Panc1 (cell line): Measurements from ENCODE around the gene PBXIP1. TPM values are rescaled to one million over a fixed set of nuclear protein-coding genes. Genes with fewer than 3 reads are reported as not detected.
A peak's percentile ranks its signal among the peaks of the same experiment; 100 is the strongest.

Experiments
- ATAC-seq: fragments of 200-7000 bp; cut with Tn5 transposase; 2 replicates; pipeline ENCODE4 v1.9.1; 2020; ENCODE audit warnings: mild to moderate bottlenecking, moderate library complexity
- BruUV-seq: library from RNA; stranded (reverse); fragments of 400-500 nt; replicated peaks from 2 replicates; lab custom pipeline; 2021; lab: Mats Ljungman, UMichigan
- CTCF ChIA-PET: fragments of 300-600 bp; sonication (Branson Sonifier 250); formaldehyde crosslinking; loops from one replicate; lab custom pipeline; 2022; ENCODE audit warnings: antibody characterized with exemption; lab: Charles Lee
- POLR2A ChIA-PET: fragments of 300-600 bp; sonication (Branson Sonifier 250); formaldehyde crosslinking; loops from one replicate; lab custom pipeline; 2022; ENCODE audit warnings: antibody characterized with exemption; lab: Charles Lee
- DNase-seq: peaks from one replicate; pipeline ENCODE4 v3.0.0-alpha.2; 2010; ENCODE audit warnings: low read depth, low spot score
- H3K27ac ChIP-seq: 2 replicates; pipeline ENCODE4 v1.5.1; 2011; ENCODE audit warnings: mild to moderate bottlenecking, low read length, inconsistent platforms
- H3K27me3 ChIP-seq: fragments of 200-500 bp; sonication (Bioruptor generic); 2 replicates; pipeline ENCODE4 v1.6.0; 2014; ENCODE audit warnings: low read length, inconsistent platforms; ENCODE audit not compliant: control insufficient read depth, insufficient read depth
- H3K36me3 ChIP-seq: fragments of 200-500 bp; sonication (Bioruptor generic); 2 replicates; pipeline ENCODE4 v1.5.1; 2014; ENCODE audit warnings: inconsistent platforms, mild to moderate bottlenecking, low read length, moderate library complexity; ENCODE audit not compliant: control insufficient read depth, insufficient read depth
- H3K4me1 ChIP-seq: 2 replicates; pipeline ENCODE4 v1.5.1; 2011; ENCODE audit warnings: inconsistent platforms, mild to moderate bottlenecking, low read length, moderate library complexity; ENCODE audit not compliant: control insufficient read depth, insufficient read depth
- H3K4me3 ChIP-seq, 2 experiments: 2 replicates each; pipeline ENCODE4 v1.5.1; 2011 to 2012; ENCODE audit warnings: low read depth in 2 of 2, low read length in 2 of 2, mild to moderate bottlenecking in 2 of 2, inconsistent platforms in 1 of 2, moderate library complexity in 1 of 2
- H3K9me3 ChIP-seq: fragments of 200-500 bp; sonication (Bioruptor generic); 2 replicates; pipeline ENCODE4 v1.5.1; 2014; ENCODE audit warnings: low read depth, mild to moderate bottlenecking, inconsistent platforms, low read length, moderate library complexity; ENCODE audit not compliant: control insufficient read depth, insufficient read depth
- CTCF ChIP-seq: fragments of 450-650 bp; IDR thresholded peaks from 2 replicates; pipeline ENCODE4 v1.5.1; 2017; ENCODE audit warnings: mild to moderate bottlenecking
- POLR2AphosphoS5 ChIP-seq: IDR thresholded peaks from 2 replicates; pipeline ENCODE4 v1.6.1; 2012; ENCODE audit warnings: mild to moderate bottlenecking, low read depth, low read length, moderate library complexity
- REST ChIP-seq, 2 experiments: IDR thresholded peaks; 2 replicates each; pipeline ENCODE4 v1.6.1; 2011 to 2012; ENCODE audit warnings: low read depth in 2 of 2, control low read depth in 1 of 2, low read length in 1 of 2, mild to moderate bottlenecking in 1 of 2, moderate library complexity in 1 of 2; ENCODE audit not compliant: insufficient read depth in 1 of 2
- SIN3A ChIP-seq: IDR thresholded peaks from 2 replicates; pipeline ENCODE4 v1.6.1; 2012; ENCODE audit warnings: low read depth, mild to moderate bottlenecking, low read length, moderate library complexity, borderline replicate concordance; ENCODE audit not compliant: insufficient read depth
- TCF7L2 ChIP-seq: IDR thresholded peaks from 2 replicates; pipeline ENCODE4 v1.6.1; 2011; ENCODE audit warnings: mild to moderate bottlenecking, low read depth, low read length, inconsistent platforms
- in situ Hi-C: cut with HindIII; loops from 2 replicates; pipeline ENCODE4 v1.10.0; 2016; ENCODE audit warnings: low sequenced_read_pairs, low pct_unique_long_range_greater_than_20kb
- intact Hi-C: fragments of 100-400 bp; cut with micrococcal nuclease; formaldehyde crosslinking; loops from one replicate; pipeline ENCODE4 v1.10.0; 2022; ENCODE audit not compliant: unreplicated experiment
- total RNA-seq: library from RNA; stranded (reverse); gene quantifications from one replicate; pipeline ENCODE4 v1.2.1, GENCODE V29; 2021; ENCODE audit not compliant: unreplicated experiment

The PBXIP1 gene
- total RNA-seq, 1 experiment from 2014 or later: 40.7 TPM

- H3K27ac ChIP-seq: peak overlapping the region; percentile 92
- H3K27me3 ChIP-seq: no peaks in the 10 kb centered on the region
- ATAC-seq: no peak
- no peak for DNase-seq
- POLR2A ChIA-PET: interaction anchor here (0.9 to 1.2 kb wide), 2 partner anchors 10 to 25 kb away, joined by 3 to 4 read pairs; partner anchors contain the start of gene SHC1
- BruUV-seq: no TSS peak
- H3K4me1 ChIP-seq: peaks cover 40% of the 10 kb centered on the region
- H3K36me3 ChIP-seq: peaks cover 15% of the 10 kb centered on the region
- CTCF ChIA-PET: interaction anchor here (0.9 kb wide), 1 partner anchor 10 kb away, joined by 4 read pairs; the partner anchor contains the start of gene SHC1
- in situ Hi-C loops: no loop called here
- no peak for TF ChIP-seq SIN3A
- no peak for TF ChIP-seq CTCF
- TF ChIP-seq POLR2AphosphoS5: no peak
- TF ChIP-seq TCF7L2: no peak
- TF ChIP-seq REST (IDR thresholded peaks at IDR 0.05; ENCODE audit: insufficient read depth in 1 of 2, low read depth in 2 of 2, low read length in 1 of 2): no peak
- peak overlapping the region; percentile 64 to 66 for H3K4me3 ChIP-seq
- intact Hi-C loops: no loop called here
- H3K9me3 ChIP-seq: no peaks in the 10 kb centered on the region
Observed at GRCh38 chr1:154960446-154961136, 4.7 kb upstream of the PBXIP1 start.

- in situ Hi-C loops: no loop called here
- ChIA-PET POLR2A (no interaction called here), CTCF (interaction anchor here (0.7 kb wide), 1 partner anchor 277 kb away, joined by 12 read pairs; no protein-coding TSS in a partner anchor)
Observed at GRCh38 chr1:154959426-154959780, 3.5 kb upstream of the PBXIP1 start.

More at GRCh38 chr1:154959426-154959780, 3.5 kb upstream of the PBXIP1 start:
- Histone ChIP-seq H3K27me3 (no peaks in the 10 kb centered on the region), H3K4me1 (peaks cover 49% of the 10 kb centered on the region), H3K4me3 (no peak overlapping the region), H3K9me3 (no peaks in the 10 kb centered on the region), H3K36me3 (peaks cover 14% of the 10 kb centered on the region; the same call in 1 of the 2 replicates), H3K27ac (no peak overlapping the region)
- DNase-seq (no peak), ATAC-seq (no peak)
- no TSS peak for BruUV-seq
- no peak for TF ChIP-seq REST (IDR thresholded peaks at IDR 0.05; ENCODE audit: insufficient read depth in 1 of 2, low read depth in 2 of 2, low read length in 1 of 2)
- no peak for TF ChIP-seq SIN3A
- no peak for TF ChIP-seq TCF7L2
- TF ChIP-seq CTCF: no peak
- TF ChIP-seq POLR2AphosphoS5: no peak
- intact Hi-C loops: loop anchor here (10.0 kb wide), 1 partner anchor 395 kb away; the partner anchor contains the start of gene CHRNB2
